ENCODE results near the gene LAMA3.

DNA sequence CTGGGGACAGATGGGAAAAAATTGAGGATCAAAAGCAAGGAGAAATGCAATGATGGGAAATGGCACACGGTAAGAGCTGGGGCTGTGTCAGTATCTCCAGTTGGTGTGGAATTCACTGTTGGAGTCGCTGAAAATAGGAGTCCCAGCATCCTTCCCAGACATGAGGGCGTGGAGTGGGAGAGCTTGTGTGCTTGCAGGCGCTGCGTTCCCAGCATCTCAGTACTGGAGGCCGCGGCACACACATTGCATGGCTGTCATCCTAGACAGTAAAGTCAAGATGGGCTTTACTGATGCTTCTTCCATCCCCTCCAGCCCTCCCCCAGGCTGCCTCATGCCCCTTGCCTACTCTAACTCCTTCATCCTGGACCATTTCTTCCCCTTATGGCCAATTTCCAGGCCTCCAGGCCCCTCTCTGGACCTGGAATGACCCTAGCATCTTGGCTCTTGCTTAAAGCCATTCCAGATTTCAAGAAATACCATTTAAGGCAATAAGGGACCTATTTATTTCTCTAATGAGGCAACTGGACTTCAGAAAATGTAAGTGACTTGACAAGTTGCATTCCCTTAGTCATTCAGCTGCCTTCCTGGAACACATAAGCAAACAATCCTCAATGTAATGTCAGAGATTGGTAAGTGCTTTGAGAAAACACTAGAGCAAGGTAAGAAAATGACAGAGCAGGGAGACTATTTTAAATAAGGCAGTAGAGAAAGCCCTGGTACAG is 254.8 kb downstream of the LAMA3 start:
- TF ChIP-seq, protein P1, sequence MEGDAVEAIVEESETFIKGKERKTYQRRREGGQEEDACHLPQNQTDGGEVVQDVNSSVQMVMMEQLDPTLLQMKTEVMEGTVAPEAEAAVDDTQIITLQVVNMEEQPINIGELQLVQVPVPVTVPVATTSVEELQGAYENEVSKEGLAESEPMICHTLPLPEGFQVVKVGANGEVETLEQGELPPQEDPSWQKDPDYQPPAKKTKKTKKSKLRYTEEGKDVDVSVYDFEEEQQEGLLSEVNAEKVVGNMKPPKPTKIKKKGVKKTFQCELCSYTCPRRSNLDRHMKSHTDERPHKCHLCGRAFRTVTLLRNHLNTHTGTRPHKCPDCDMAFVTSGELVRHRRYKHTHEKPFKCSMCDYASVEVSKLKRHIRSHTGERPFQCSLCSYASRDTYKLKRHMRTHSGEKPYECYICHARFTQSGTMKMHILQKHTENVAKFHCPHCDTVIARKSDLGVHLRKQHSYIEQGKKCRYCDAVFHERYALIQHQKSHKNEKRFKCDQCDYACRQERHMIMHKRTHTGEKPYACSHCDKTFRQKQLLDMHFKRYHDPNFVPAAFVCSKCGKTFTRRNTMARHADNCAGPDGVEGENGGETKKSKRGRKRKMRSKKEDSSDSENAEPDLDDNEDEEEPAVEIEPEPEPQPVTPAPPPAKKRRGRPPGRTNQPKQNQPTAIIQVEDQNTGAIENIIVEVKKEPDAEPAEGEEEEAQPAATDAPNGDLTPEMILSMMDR (IDR thresholded peaks at IDR 0.05) = no peak
- TF ChIP-seq POLR2AphosphoS5 (IDR thresholded peaks at IDR 0.05; ENCODE audit: low read depth, low read length) (no peak), TCF7L2 (IDR thresholded peaks at IDR 0.05; ENCODE audit: low read depth, low read length) (no peak)

Measured in Panc1 (cell line).